Skeletal muscle tissue (tissue), 4 donors: ENCODE data around the gene NUP133. TPM values are rescaled to one million over a fixed set of nuclear protein-coding genes. Genes with fewer than 3 reads are reported as not detected.

Experiments
- H3K27ac ChIP-seq: one replicate; pipeline ENCODE4 v1.7.0; 2013; ENCODE audit warnings: mild to moderate bottlenecking, low read depth, low read length, inconsistent platforms
- H3K27me3 ChIP-seq, 3 donors: one replicate each; pipeline ENCODE4 v1.7.0; 2013; ENCODE audit warnings: low read length in 3 of 3; ENCODE audit not compliant: control insufficient read depth in 3 of 3, insufficient read depth in 3 of 3
- H3K36me3 ChIP-seq, 3 donors: one replicate each; pipeline ENCODE4 v1.7.0; 2013; ENCODE audit warnings: low read length in 3 of 3; ENCODE audit not compliant: control insufficient read depth in 3 of 3, insufficient read depth in 3 of 3
- H3K4me1 ChIP-seq, 3 donors: one replicate each; pipeline ENCODE4 v1.7.0; 2013; ENCODE audit warnings: low read length in 3 of 3, mild to moderate bottlenecking in 3 of 3; ENCODE audit not compliant: control insufficient read depth in 3 of 3, insufficient read depth in 3 of 3
- H3K4me3 ChIP-seq, 3 donors: one replicate each; pipeline ENCODE4 v1.7.0; 2013; ENCODE audit warnings: low read length in 3 of 3
- H3K9ac ChIP-seq, 3 donors: one replicate each; pipeline ENCODE4 v1.7.0; 2013; ENCODE audit warnings: low read length in 3 of 3, mild to moderate bottlenecking in 3 of 3, moderate library complexity in 2 of 3, low read depth in 1 of 3
- H3K9me3 ChIP-seq, 3 donors: one replicate each; pipeline ENCODE4 v1.7.0; 2013; ENCODE audit warnings: low read length in 3 of 3; ENCODE audit not compliant: control insufficient read depth in 3 of 3
- total RNA-seq: library from RNA; depleted of rRNA; stranded (reverse); fragments of >200 nt; gene quantifications from one replicate; pipeline ENCODE4 v1.2.3, GENCODE V29; 2014
- donor health status: Osteomylitis.

NUP133 gene
- total RNA-seq, 1 donor from 2014 or later: 44.4 TPM

- Histone ChIP-seq H3K36me3 (peaks cover 36 to 58% (median 53%) of the 10 kb centered on the region in 3 donors), H3K4me1 (no peaks in the 10 kb centered on the region), H3K9ac (peak overlapping the region in 1 of 3 donors; percentile 16), H3K27me3 (no peaks in the 10 kb centered on the region), H3K9me3 (no peaks in the 10 kb centered on the region), H3K4me3 (no peak overlapping the region), H3K27ac (no peak overlapping the region)
Observed at GRCh38 chr1:229539863-229540506, 31.8 kb upstream of the NUP133 start.

GRCh38 chr1:229538945-229539344, 30.8 kb upstream of the NUP133 start:
- Histone ChIP-seq H3K4me1 (no peaks in the 10 kb centered on the region), H3K27ac (no peak overlapping the region), H3K27me3 (no peaks in the 10 kb centered on the region), H3K9ac (no peak overlapping the region), H3K4me3 (no peak overlapping the region), H3K36me3 (peaks cover 32 to 52% (median 51%) of the 10 kb centered on the region in 3 donors), H3K9me3 (no peaks in the 10 kb centered on the region)

- H3K4me1 ChIP-seq: no peaks in the 10 kb centered on the region
- no peaks in the 10 kb centered on the region for H3K9me3 ChIP-seq
- H3K27ac ChIP-seq: no peak overlapping the region
- no peaks in the 10 kb centered on the region for H3K27me3 ChIP-seq
- H3K4me3 ChIP-seq: no peak overlapping the region
- H3K9ac ChIP-seq: no peak overlapping the region
- H3K36me3 ChIP-seq: peaks cover 28 to 47% (median 46%) of the 10 kb centered on the region in 3 donors
Observed at GRCh38 chr1:229537894-229538293, 29.8 kb upstream of the NUP133 start.

- Histone ChIP-seq H3K27me3 (no peaks in the 10 kb centered on the region), H3K4me3 (no peak overlapping the region), H3K9me3 (no peaks in the 10 kb centered on the region), H3K4me1 (no peaks in the 10 kb centered on the region), H3K36me3 (peaks cover 27 to 46% (median 40%) of the 10 kb centered on the region in 3 donors), H3K9ac (no peak overlapping the region), H3K27ac (no peak overlapping the region)
Observed at GRCh38 chr1:229536982-229537381, 28.8 kb upstream of the NUP133 start.

GRCh38 chr1:229535230-229535629, 27.1 kb upstream of the NUP133 start:
- H3K9me3 ChIP-seq: no peaks in the 10 kb centered on the region
- H3K36me3 ChIP-seq: peaks cover 34 to 53% (median 40%) of the 10 kb centered on the region in 3 donors
- H3K27ac ChIP-seq: no peak overlapping the region
- H3K4me3 ChIP-seq: no peak overlapping the region
- H3K4me1 ChIP-seq: no peaks in the 10 kb centered on the region
- no peak overlapping the region for H3K9ac ChIP-seq
- H3K27me3 ChIP-seq: no peaks in the 10 kb centered on the region

GRCh38 chr1:229531326-229531725, 23.2 kb upstream of the NUP133 start:
- Histone ChIP-seq H3K36me3 (peaks cover 29 to 46% (median 44%) of the 10 kb centered on the region in 3 donors), H3K9ac (no peak overlapping the region), H3K4me3 (no peak overlapping the region), H3K27me3 (no peaks in the 10 kb centered on the region), H3K9me3 (no peaks in the 10 kb centered on the region), H3K4me1 (no peaks in the 10 kb centered on the region), H3K27ac (no peak overlapping the region)

GRCh38 chr1:229529639-229530038, 21.5 kb upstream of the NUP133 start:
- Histone ChIP-seq H3K9ac (no peak overlapping the region), H3K27ac (no peak overlapping the region), H3K4me3 (no peak overlapping the region), H3K27me3 (no peaks in the 10 kb centered on the region), H3K36me3 (peaks cover 29 to 53% (median 51%) of the 10 kb centered on the region in 3 donors), H3K4me1 (no peaks in the 10 kb centered on the region), H3K9me3 (no peaks in the 10 kb centered on the region)

GRCh38 chr1:229526695-229527094, 18.6 kb upstream of the NUP133 start:
- H3K36me3 ChIP-seq: peaks cover 46 to 72% (median 60%) of the 10 kb centered on the region in 3 donors
- H3K9ac ChIP-seq: no peak overlapping the region
- no peak overlapping the region for H3K27ac ChIP-seq
- H3K4me3 ChIP-seq: no peak overlapping the region
- H3K9me3 ChIP-seq: no peaks in the 10 kb centered on the region
- no peaks in the 10 kb centered on the region for H3K27me3 ChIP-seq
- no peaks in the 10 kb centered on the region for H3K4me1 ChIP-seq

GRCh38 chr1:229523052-229523451, 14.9 kb upstream of the NUP133 start:
- H3K27me3 ChIP-seq: no peaks in the 10 kb centered on the region
- H3K9me3 ChIP-seq: no peaks in the 10 kb centered on the region
- no peak overlapping the region for H3K27ac ChIP-seq
- peaks cover 32 to 59% (median 47%) of the 10 kb centered on the region in 3 donors for H3K36me3 ChIP-seq
- H3K4me3 ChIP-seq: no peak overlapping the region
- H3K9ac ChIP-seq: no peak overlapping the region
- no peaks in the 10 kb centered on the region for H3K4me1 ChIP-seq

- Histone ChIP-seq H3K9me3 (no peaks in the 10 kb centered on the region), H3K36me3 (peaks cover 2 to 10% (median 8%) of the 10 kb centered on the region in 3 donors), H3K4me3 (no peak overlapping the region), H3K27ac (no peak overlapping the region), H3K9ac (no peak overlapping the region), H3K4me1 (peaks cover 0 to 4% (median 0%) of the 10 kb centered on the region in 3 donors), H3K27me3 (no peaks in the 10 kb centered on the region)
Observed at GRCh38 chr1:229514578-229515275, 6.6 kb upstream of the NUP133 start.
